Measurements from ENCODE around the gene ARHGEF28.

ARHGEF28 gene

GRCh38 chr5:73928476-73929070 lies 302.6 kb downstream of the ARHGEF28 start:
- Histone ChIP-seq H3K4me3 (ENCODE audit: low read length) (no peak overlapping the region), H3K9me3 (ENCODE audit: control insufficient read depth, insufficient read depth, low read length) (no peaks in the 10 kb centered on the region), H3K27ac (ENCODE audit: low read depth, low read length) (no peak overlapping the region), H3K4me1 (ENCODE audit: control insufficient read depth, low read length) (no peaks in the 10 kb centered on the region), H3F3A (ENCODE audit: control insufficient read depth, insufficient read depth) (no peaks in the 10 kb centered on the region), H3K79me2 (ENCODE audit: control insufficient read depth, low read length) (no peaks in the 10 kb centered on the region), H4K20me1 (ENCODE audit: control insufficient read depth, insufficient read depth, low read depth, low read length) (no peaks in the 10 kb centered on the region), H3K9me2 (replicated peaks; ENCODE audit: control insufficient read depth, low read length) (no peaks in the 10 kb centered on the region), H3K36me3 (ENCODE audit: control insufficient read depth, low read length) (no peaks in the 10 kb centered on the region), H3K4me2 (ENCODE audit: low read length) (no peak overlapping the region), H3K27me3 (ENCODE audit: control insufficient read depth, low read length) (no peaks in the 10 kb centered on the region)
- no peak for TF ChIP-seq CTCF (IDR thresholded peaks at IDR 0.05; ENCODE audit: low read depth, low read length, poor library complexity, severe bottlenecking)
- no peak for TF ChIP-seq EZH2phosphoT487 (IDR thresholded peaks at IDR 0.05; ENCODE audit: borderline replicate concordance, low read length)

- H3K4me1 ChIP-seq (ENCODE audit: control insufficient read depth, low read length), result peaks cover 2% of the 10 kb centered on the region; the same call in 1 of the 2 replicates
- H3K27me3 ChIP-seq (ENCODE audit: control insufficient read depth, low read length), result no peaks in the 10 kb centered on the region
- no peak overlapping the region for H3K27ac ChIP-seq (ENCODE audit: low read depth, low read length)
- H4K20me1 ChIP-seq (ENCODE audit: control insufficient read depth, insufficient read depth, low read depth, low read length), result no peaks in the 10 kb centered on the region
- no peak for TF ChIP-seq CTCF (IDR thresholded peaks at IDR 0.05; ENCODE audit: low read depth, low read length, poor library complexity, severe bottlenecking)
- TF ChIP-seq EZH2phosphoT487 (IDR thresholded peaks at IDR 0.05; ENCODE audit: borderline replicate concordance, low read length), result no peak
- H3K4me3 ChIP-seq (ENCODE audit: low read length), result no peak overlapping the region
- no peaks in the 10 kb centered on the region for H3K36me3 ChIP-seq (ENCODE audit: control insufficient read depth, low read length)
- H3K9me3 ChIP-seq (ENCODE audit: control insufficient read depth, insufficient read depth, low read length), result no peaks in the 10 kb centered on the region
- no peaks in the 10 kb centered on the region for H3K9me2 ChIP-seq (replicated peaks; ENCODE audit: control insufficient read depth, low read length)
- H3K4me2 ChIP-seq (ENCODE audit: low read length), result no peak overlapping the region
- H3F3A ChIP-seq (ENCODE audit: control insufficient read depth, insufficient read depth), result no peaks in the 10 kb centered on the region
- no peaks in the 10 kb centered on the region for H3K79me2 ChIP-seq (ENCODE audit: control insufficient read depth, low read length)
These were observed 309.7 kb downstream of the ARHGEF28 start for GRCh38 chr5:73935719-73936118.

- H3K4me1 ChIP-seq (ENCODE audit: control insufficient read depth, low read length), result peaks cover 2% of the 10 kb centered on the region; the same call in 1 of the 2 replicates
- no peak overlapping the region for H3K27ac ChIP-seq (ENCODE audit: low read depth, low read length)
- no peaks in the 10 kb centered on the region for H3K9me2 ChIP-seq (replicated peaks; ENCODE audit: control insufficient read depth, low read length)
- no peaks in the 10 kb centered on the region for H3F3A ChIP-seq (ENCODE audit: control insufficient read depth, insufficient read depth)
- no peak overlapping the region for H3K4me3 ChIP-seq (ENCODE audit: low read length)
- no peaks in the 10 kb centered on the region for H3K9me3 ChIP-seq (ENCODE audit: control insufficient read depth, insufficient read depth, low read length)
- H3K4me2 ChIP-seq (ENCODE audit: low read length), result no peak overlapping the region
- no peaks in the 10 kb centered on the region for H4K20me1 ChIP-seq (ENCODE audit: control insufficient read depth, insufficient read depth, low read depth, low read length)
- H3K27me3 ChIP-seq (ENCODE audit: control insufficient read depth, low read length), result no peaks in the 10 kb centered on the region
- H3K79me2 ChIP-seq (ENCODE audit: control insufficient read depth, low read length), result no peaks in the 10 kb centered on the region
- H3K36me3 ChIP-seq (ENCODE audit: control insufficient read depth, low read length), result no peaks in the 10 kb centered on the region
- TF ChIP-seq CTCF (IDR thresholded peaks at IDR 0.05; ENCODE audit: low read depth, low read length, poor library complexity, severe bottlenecking) (no peak), EZH2phosphoT487 (IDR thresholded peaks at IDR 0.05; ENCODE audit: borderline replicate concordance, low read length) (no peak)
These were observed 312.4 kb downstream of the ARHGEF28 start for GRCh38 chr5:73938280-73938937.

Measured in DOHH2 (cell line).